ENCODE data around the gene SH3GL1. TPM values are rescaled to one million over a fixed set of nuclear protein-coding genes. Genes with fewer than 3 reads are reported as not detected.

The SH3GL1 gene
- total and polyA plus RNA-seq, 10 donors, result 26.1 to 77.4 (median 42.1) TPM

GRCh38 chr19:4343370-4344307, 56.7 kb downstream of the SH3GL1 start, which contains the start of gene MPND:
Gene MPND, plus strand, starts transcription at chr19:4343562. Its CDS starts 32 bp downstream, at chr19:4343594.
- Histone ChIP-seq H3K4me1 (peaks cover 10 to 63% (median 31%) of the 10 kb centered on the region in 6 donors), H3K4me3 (peak within 1 kb of the TSS; percentile 45 to 82 (median 66)), H3K36me3 (peaks cover 0 to 18% (median 0%) of the 10 kb centered on the region in 6 donors), H3K27me3 (replicated peaks in 1 of 7) (peaks cover 0 to 50% (median 0%) of the 10 kb centered on the region in 7 donors), H3K9me3 (no peaks in the 10 kb centered on the region), H3K27ac (peak within 1 kb of the TSS; percentile 69 to 95 (median 90))
- 5 to 16% (median 9%) methylated on average over 34 to 101 of the region's 101 CpGs for WGBS, 5 donors
- intact Hi-C loops (cut with DNase I; ENCODE audit: low total_unique reads), result no loop called here
- peak; percentile 99 for DNase-seq
- TF ChIP-seq POLR2A (IDR thresholded peaks at IDR 0.05), result no peak
- TF ChIP-seq POLR2AphosphoS5 (IDR thresholded peaks at IDR 0.05), result peak; percentile 73 to 84 (median 83)
- no peak for TF ChIP-seq CTCF (IDR thresholded peaks at IDR 0.05 in 8 of 11, conservative IDR thresholded peaks at IDR 0.05 in 3 of 11)

GRCh38 chr19:4342615-4343369, 57.6 kb downstream of the SH3GL1 start:
- H3K36me3 ChIP-seq, result peaks cover 0 to 17% (median 0%) of the 10 kb centered on the region in 6 donors
- H3K4me1 ChIP-seq, result peaks cover 14 to 69% (median 34%) of the 10 kb centered on the region in 6 donors
- peak overlapping the region; percentile 45 to 82 (median 66) for H3K4me3 ChIP-seq
- peak in 4 of 11 experiments; percentile 3 to 47 (median 18) for TF ChIP-seq CTCF (IDR thresholded peaks at IDR 0.05 in 8 of 11, conservative IDR thresholded peaks at IDR 0.05 in 3 of 11)
- peak; percentile 93 to 97 (median 93) for TF ChIP-seq POLR2AphosphoS5 (IDR thresholded peaks at IDR 0.05)
- TF ChIP-seq POLR2A (IDR thresholded peaks at IDR 0.05), result peak in 1 of 3 donors; percentile 54
- peak overlapping the region; percentile 69 to 95 (median 90) for H3K27ac ChIP-seq
- no peaks in the 10 kb centered on the region for H3K9me3 ChIP-seq
- 0 to 2% (median 1%) methylated on average over 20 to 39 of the region's 39 CpGs for WGBS, 5 donors
- H3K27me3 ChIP-seq (replicated peaks in 1 of 7), result peaks cover 0 to 51% (median 0%) of the 10 kb centered on the region in 7 donors
- intact Hi-C loops (cut with DNase I; ENCODE audit: low total_unique reads), result no loop called here
- peak; percentile 97 for DNase-seq

DNA sequence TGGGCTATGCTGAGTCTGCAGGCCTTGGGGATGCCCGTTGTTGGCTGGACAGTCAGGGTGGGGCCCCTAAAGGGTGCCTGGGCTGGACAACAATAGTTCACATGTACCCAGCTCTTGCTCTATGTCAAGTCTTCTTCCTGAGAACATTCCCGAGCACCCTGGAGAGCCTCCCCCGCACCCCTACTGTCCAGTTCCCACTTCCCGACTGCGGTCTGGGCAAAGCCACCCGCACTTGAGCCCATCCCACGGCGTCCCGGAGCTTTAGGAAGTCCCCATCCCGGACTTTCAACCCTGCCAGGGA, 58.1 kb downstream of the SH3GL1 start:
- TF ChIP-seq CTCF (IDR thresholded peaks at IDR 0.05 in 8 of 11, conservative IDR thresholded peaks at IDR 0.05 in 3 of 11), result no peak
- no peak for TF ChIP-seq POLR2A (IDR thresholded peaks at IDR 0.05)
- TF ChIP-seq POLR2AphosphoS5 (IDR thresholded peaks at IDR 0.05), result no peak
- DNase-seq, result no peak
- WGBS, 5 donors, result 3 to 17% (median 8%) methylated on average over 5 to 10 of the region's 10 CpGs

More for the DNA sequence above, 58.1 kb downstream of the SH3GL1 start:
- intact Hi-C loops (cut with DNase I; ENCODE audit: low total_unique reads), result no loop called here
- Histone ChIP-seq H3K36me3 (peaks cover 0 to 17% (median 0%) of the 10 kb centered on the region in 6 donors), H3K27ac (peak overlapping the region; percentile 63 to 95 (median 90)), H3K4me3 (peak overlapping the region; percentile 34 to 82 (median 66)), H3K9me3 (no peaks in the 10 kb centered on the region), H3K4me1 (peaks cover 14 to 68% (median 32%) of the 10 kb centered on the region in 6 donors), H3K27me3 (replicated peaks in 1 of 7) (peaks cover 0 to 51% (median 0%) of the 10 kb centered on the region in 7 donors)

Data from spleen (tissue), 11 donors.